Fibroblast of lung (primary cell): ENCODE results near the gene PIF1.

ENCODE experiments used
- EZH2 ChIP-seq: IDR thresholded peaks from 2 replicates; pipeline ENCODE4 v1.5.1; 2012; ENCODE audit warnings: low read length, control low read depth, mild to moderate bottlenecking; ENCODE audit errors: missing control alignments
- TF ChIP-seq, protein P1 (sequence below), 2 donors: IDR thresholded peaks in 1 of 2; conservative IDR thresholded peaks in 1 of 2; 1 replicate in 1 of 2; 2 replicates in 1 of 2; pipeline ENCODE4 v1.5.1; 2011 to 2012; ENCODE audit warnings: low read length in 2 of 2, control low read depth in 1 of 2, inconsistent platforms in 1 of 2, low read depth in 1 of 2, mild to moderate bottlenecking in 1 of 2

DNA sequence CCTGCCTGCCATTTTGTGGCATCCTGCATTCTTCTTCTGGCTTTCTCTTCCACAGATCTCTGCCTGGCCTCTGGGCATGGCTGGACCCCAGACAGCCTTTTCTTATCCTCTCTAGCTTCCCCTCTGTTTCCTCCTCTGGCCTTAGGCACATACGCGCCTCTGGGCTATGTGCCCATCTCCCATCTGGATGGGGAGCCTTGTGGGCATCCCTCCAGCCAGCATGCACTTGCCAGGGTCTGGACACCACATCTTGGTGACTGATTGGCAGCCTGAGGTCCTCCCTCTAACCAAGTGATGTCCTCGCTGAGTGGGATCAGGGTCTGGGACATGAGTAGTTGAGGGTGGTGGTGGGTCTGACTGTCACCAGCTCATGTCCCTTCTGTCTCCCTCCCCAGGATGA, 29.1 kb upstream of the PIF1 start:
- TF ChIP-seq, protein P1, sequence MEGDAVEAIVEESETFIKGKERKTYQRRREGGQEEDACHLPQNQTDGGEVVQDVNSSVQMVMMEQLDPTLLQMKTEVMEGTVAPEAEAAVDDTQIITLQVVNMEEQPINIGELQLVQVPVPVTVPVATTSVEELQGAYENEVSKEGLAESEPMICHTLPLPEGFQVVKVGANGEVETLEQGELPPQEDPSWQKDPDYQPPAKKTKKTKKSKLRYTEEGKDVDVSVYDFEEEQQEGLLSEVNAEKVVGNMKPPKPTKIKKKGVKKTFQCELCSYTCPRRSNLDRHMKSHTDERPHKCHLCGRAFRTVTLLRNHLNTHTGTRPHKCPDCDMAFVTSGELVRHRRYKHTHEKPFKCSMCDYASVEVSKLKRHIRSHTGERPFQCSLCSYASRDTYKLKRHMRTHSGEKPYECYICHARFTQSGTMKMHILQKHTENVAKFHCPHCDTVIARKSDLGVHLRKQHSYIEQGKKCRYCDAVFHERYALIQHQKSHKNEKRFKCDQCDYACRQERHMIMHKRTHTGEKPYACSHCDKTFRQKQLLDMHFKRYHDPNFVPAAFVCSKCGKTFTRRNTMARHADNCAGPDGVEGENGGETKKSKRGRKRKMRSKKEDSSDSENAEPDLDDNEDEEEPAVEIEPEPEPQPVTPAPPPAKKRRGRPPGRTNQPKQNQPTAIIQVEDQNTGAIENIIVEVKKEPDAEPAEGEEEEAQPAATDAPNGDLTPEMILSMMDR (conservative IDR thresholded peaks at IDR 0.05 in 1 of 2, IDR thresholded peaks at IDR 0.05 in 1 of 2; ENCODE audit: low read depth in 1 of 2, low read length in 2 of 2), result no peak
- TF ChIP-seq EZH2, result no peak
